Measurements from ENCODE around the gene PODN. TPM values are rescaled to one million over a fixed set of nuclear protein-coding genes. Genes with fewer than 3 reads are reported as not detected.

The PODN gene
- total and polyA plus RNA-seq, 7 donors: 1.6 to 200 (median 67.6) TPM

- Histone ChIP-seq H3K27ac (no peak overlapping the region), H3K27me3 (no peaks in the 10 kb centered on the region), H3K36me3 (peaks cover 0 to 10% (median 0%) of the 10 kb centered on the region in 4 donors), H3K9me3 (no peaks in the 10 kb centered on the region), H3K4me1 (peaks cover 0 to 58% (median 31%) of the 10 kb centered on the region in 4 donors), H3K4me3 (no peak overlapping the region)
- intact Hi-C loops (cut with DNase I): no loop called here
- no peak for DNase-seq
- WGBS, 2 donors: 53 to 91% methylated on average over 5 of the region's 5 CpGs
- TF ChIP-seq EP300 (IDR thresholded peaks at IDR 0.05) (no peak), CTCF (IDR thresholded peaks at IDR 0.05) (no peak), POLR2AphosphoS5 (IDR thresholded peaks at IDR 0.05) (no peak), POLR2A (IDR thresholded peaks at IDR 0.05) (no peak)
These were observed 41.4 kb upstream of the PODN start for GRCh38 chr1:53020588-53020987.

GRCh38 chr1:53022179-53022578 is 39.8 kb upstream of the PODN start:
- TF ChIP-seq POLR2AphosphoS5 (IDR thresholded peaks at IDR 0.05) (no peak), CTCF (IDR thresholded peaks at IDR 0.05) (peak in 1 of 4 experiments; percentile 11)
- Histone ChIP-seq H3K9me3 (no peaks in the 10 kb centered on the region), H3K4me1 (peaks cover 0 to 58% (median 31%) of the 10 kb centered on the region in 4 donors), H3K27me3 (no peaks in the 10 kb centered on the region), H3K4me3 (no peak overlapping the region), H3K27ac (peak overlapping the region in 1 of 4 donors; percentile 85), H3K36me3 (peaks cover 0 to 10% (median 0%) of the 10 kb centered on the region in 4 donors)
- WGBS, 2 donors: 96 to 98% methylated on average over 1 of the region's 1 CpG
- intact Hi-C loops (cut with DNase I): no loop called here
- no peak for DNase-seq

GRCh38 chr1:53023546-53023945 is 38.5 kb upstream of the PODN start:
- WGBS, 2 donors: 86 to 94% methylated on average over 3 of the region's 3 CpGs
- Histone ChIP-seq H3K27ac (peak overlapping the region in 1 of 4 donors; percentile 85), H3K4me1 (peaks cover 0 to 58% (median 31%) of the 10 kb centered on the region in 4 donors), H3K9me3 (no peaks in the 10 kb centered on the region), H3K27me3 (no peaks in the 10 kb centered on the region), H3K4me3 (no peak overlapping the region), H3K36me3 (peaks cover 0 to under 1% (median 0%) of the 10 kb centered on the region in 4 donors)
- TF ChIP-seq POLR2A (IDR thresholded peaks at IDR 0.05) (no peak), CTCF (IDR thresholded peaks at IDR 0.05) (no peak), EP300 (IDR thresholded peaks at IDR 0.05) (no peak), POLR2AphosphoS5 (IDR thresholded peaks at IDR 0.05) (no peak)
- intact Hi-C loops (cut with DNase I): no loop called here
- no peak for DNase-seq

- DNase-seq: no peak
- Histone ChIP-seq H3K36me3 (peaks cover 0 to 5% (median 0%) of the 10 kb centered on the region in 4 donors), H3K27ac (peak overlapping the region in 2 of 4 donors; percentile 77 to 85), H3K4me1 (peaks cover 0 to 58% (median 31%) of the 10 kb centered on the region in 4 donors), H3K9me3 (no peaks in the 10 kb centered on the region), H3K4me3 (no peak overlapping the region), H3K27me3 (no peaks in the 10 kb centered on the region)
- TF ChIP-seq CTCF (IDR thresholded peaks at IDR 0.05) (no peak), EP300 (IDR thresholded peaks at IDR 0.05) (no peak), POLR2AphosphoS5 (IDR thresholded peaks at IDR 0.05) (no peak), POLR2A (IDR thresholded peaks at IDR 0.05) (no peak)
- intact Hi-C loops (cut with DNase I): no loop called here
These were observed 37.9 kb upstream of the PODN start for GRCh38 chr1:53024117-53024516.
